ENCODE results near the gene TOR1AIP1. TPM values are rescaled to one million over a fixed set of nuclear protein-coding genes. Genes with fewer than 3 reads are reported as not detected.

The TOR1AIP1 gene
- total and polyA plus RNA-seq, 2 donors (not counting 1 experiment from before 2014, with no cell fraction given) = 51.1 to 62.3 TPM

DNA sequence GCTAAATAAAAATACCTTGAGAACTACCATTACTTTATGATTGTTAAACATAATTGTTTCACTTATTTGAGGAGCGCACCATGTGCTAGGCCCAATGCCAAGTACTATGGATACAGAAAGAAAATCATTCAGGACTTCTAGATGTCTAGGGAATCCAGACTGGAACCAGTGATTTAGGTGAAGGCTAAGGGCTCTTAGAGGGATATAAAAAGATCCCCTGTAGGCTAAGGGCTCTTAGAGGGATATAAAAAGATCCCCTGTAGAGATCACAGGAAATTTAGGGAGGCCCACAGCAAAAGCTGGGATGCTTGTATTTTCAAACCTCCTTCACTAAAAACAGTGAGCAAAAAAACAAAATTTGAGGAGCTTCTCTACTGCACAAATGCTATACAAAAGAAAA, 11.2 kb upstream of the TOR1AIP1 start:
- Histone ChIP-seq H3K36me3 (ENCODE audit: control insufficient read depth, insufficient read depth, low read length) (peaks cover 2% of the 10 kb centered on the region), H3K27ac (ENCODE audit: insufficient read depth, low read length) (no peak overlapping the region), H3K9ac (ENCODE audit: insufficient read depth, low read length) (no peak overlapping the region), H2AFZ (ENCODE audit: low read length) (no peak overlapping the region), H3K79me2 (ENCODE audit: control insufficient read depth, insufficient read depth, low read length) (peaks cover 68% of the 10 kb centered on the region), H3K4me1 (ENCODE audit: control insufficient read depth, extremely low read depth, insufficient read depth, low read length) (no peaks in the 10 kb centered on the region), H3K9me3 (ENCODE audit: control insufficient read depth, insufficient read depth, low read depth, low read length) (no peaks in the 10 kb centered on the region), H3K4me3 (replicated peaks in 1 of 4; ENCODE audit: control extremely low read depth in 1 of 4, insufficient read depth in 1 of 4, low read depth in 3 of 4, low read length in 4 of 4) (no peak overlapping the region), H3K27me3 (ENCODE audit: control insufficient read depth, insufficient read depth, low read length) (no peaks in the 10 kb centered on the region), H3K4me2 (ENCODE audit: extremely low read depth, insufficient read depth, low read length) (no peak overlapping the region), H4K20me1 (ENCODE audit: control insufficient read depth, extremely low read depth, insufficient read depth, low read length) (no peaks in the 10 kb centered on the region)
- DNase-seq (ENCODE audit: low read depth in 2 of 2) = no peak
- TF ChIP-seq, protein P1, sequence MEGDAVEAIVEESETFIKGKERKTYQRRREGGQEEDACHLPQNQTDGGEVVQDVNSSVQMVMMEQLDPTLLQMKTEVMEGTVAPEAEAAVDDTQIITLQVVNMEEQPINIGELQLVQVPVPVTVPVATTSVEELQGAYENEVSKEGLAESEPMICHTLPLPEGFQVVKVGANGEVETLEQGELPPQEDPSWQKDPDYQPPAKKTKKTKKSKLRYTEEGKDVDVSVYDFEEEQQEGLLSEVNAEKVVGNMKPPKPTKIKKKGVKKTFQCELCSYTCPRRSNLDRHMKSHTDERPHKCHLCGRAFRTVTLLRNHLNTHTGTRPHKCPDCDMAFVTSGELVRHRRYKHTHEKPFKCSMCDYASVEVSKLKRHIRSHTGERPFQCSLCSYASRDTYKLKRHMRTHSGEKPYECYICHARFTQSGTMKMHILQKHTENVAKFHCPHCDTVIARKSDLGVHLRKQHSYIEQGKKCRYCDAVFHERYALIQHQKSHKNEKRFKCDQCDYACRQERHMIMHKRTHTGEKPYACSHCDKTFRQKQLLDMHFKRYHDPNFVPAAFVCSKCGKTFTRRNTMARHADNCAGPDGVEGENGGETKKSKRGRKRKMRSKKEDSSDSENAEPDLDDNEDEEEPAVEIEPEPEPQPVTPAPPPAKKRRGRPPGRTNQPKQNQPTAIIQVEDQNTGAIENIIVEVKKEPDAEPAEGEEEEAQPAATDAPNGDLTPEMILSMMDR (conservative IDR thresholded peaks at IDR 0.05 in 1 of 2, IDR thresholded peaks at IDR 0.05 in 1 of 2; ENCODE audit: low read depth in 1 of 2, low read length in 2 of 2) = no peak
- TF ChIP-seq EZH2 (IDR thresholded peaks at IDR 0.05; ENCODE audit: low read length, missing control alignments) = no peak

DNA sequence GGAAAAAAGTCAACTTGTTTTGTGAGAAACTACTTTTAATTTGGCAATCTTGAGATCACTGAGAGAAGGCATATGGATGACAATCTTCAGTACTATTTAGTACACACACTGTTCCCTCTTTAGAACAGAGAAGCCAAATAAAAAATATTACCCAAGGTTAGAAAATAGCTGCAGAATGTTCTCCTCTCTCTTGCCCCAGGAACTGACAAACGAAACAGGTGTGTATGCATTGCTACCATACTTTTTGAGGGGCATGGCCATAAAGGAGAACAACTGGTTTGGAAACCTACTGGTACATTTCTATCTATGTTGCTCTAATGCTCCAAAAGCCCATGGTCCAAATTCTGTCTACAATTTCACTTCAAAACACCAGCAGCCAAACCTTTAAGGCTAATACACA, 10.1 kb upstream of the TOR1AIP1 start:
- TF ChIP-seq, protein P1 (conservative IDR thresholded peaks at IDR 0.05 in 1 of 2, IDR thresholded peaks at IDR 0.05 in 1 of 2; ENCODE audit: low read depth in 1 of 2, low read length in 2 of 2) = no peak
- TF ChIP-seq EZH2 (IDR thresholded peaks at IDR 0.05; ENCODE audit: low read length, missing control alignments) = no peak
- no peak overlapping the region for H3K4me3 ChIP-seq (replicated peaks in 1 of 4; ENCODE audit: control extremely low read depth in 1 of 4, insufficient read depth in 1 of 4, low read depth in 3 of 4, low read length in 4 of 4)
- DNase-seq (ENCODE audit: low read depth in 2 of 2) = no peak
- no peaks in the 10 kb centered on the region for H3K9me3 ChIP-seq (ENCODE audit: control insufficient read depth, insufficient read depth, low read depth, low read length)
- peaks cover 72% of the 10 kb centered on the region for H3K79me2 ChIP-seq (ENCODE audit: control insufficient read depth, insufficient read depth, low read length)
- no peak overlapping the region for H3K9ac ChIP-seq (ENCODE audit: insufficient read depth, low read length)
- H3K27ac ChIP-seq (ENCODE audit: insufficient read depth, low read length) = no peak overlapping the region
- H3K4me1 ChIP-seq (ENCODE audit: control insufficient read depth, extremely low read depth, insufficient read depth, low read length) = no peaks in the 10 kb centered on the region
- H3K4me2 ChIP-seq (ENCODE audit: extremely low read depth, insufficient read depth, low read length) = no peak overlapping the region
- peaks cover 2% of the 10 kb centered on the region for H3K36me3 ChIP-seq (ENCODE audit: control insufficient read depth, insufficient read depth, low read length)
- peaks cover 3% of the 10 kb centered on the region for H4K20me1 ChIP-seq (ENCODE audit: control insufficient read depth, extremely low read depth, insufficient read depth, low read length)
- H2AFZ ChIP-seq (ENCODE audit: low read length) = no peak overlapping the region
- H3K27me3 ChIP-seq (ENCODE audit: control insufficient read depth, insufficient read depth, low read length) = no peaks in the 10 kb centered on the region

DNA sequence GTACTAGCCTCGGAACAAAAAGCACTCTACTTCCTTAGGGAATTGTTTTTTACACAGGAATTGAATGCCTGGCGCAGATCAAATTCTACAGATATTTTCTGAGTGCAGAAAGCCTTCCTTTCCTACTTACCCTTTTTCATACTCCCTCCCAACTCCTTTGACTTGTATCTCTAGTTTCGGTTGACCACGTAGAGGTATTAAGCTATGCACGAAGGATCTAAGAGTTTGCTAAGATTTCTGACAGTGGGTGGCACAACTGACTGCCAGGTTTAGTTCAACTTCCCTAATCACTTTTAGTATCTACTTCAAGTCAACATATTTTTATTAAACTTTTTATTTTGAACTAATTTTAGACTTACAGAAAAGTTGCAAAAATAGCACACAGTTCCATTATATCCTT, 9.5 kb upstream of the TOR1AIP1 start:
- H3K4me3 ChIP-seq (replicated peaks in 1 of 4; ENCODE audit: control extremely low read depth in 1 of 4, insufficient read depth in 1 of 4, low read depth in 3 of 4, low read length in 4 of 4) = no peak overlapping the region
- H3K4me2 ChIP-seq (ENCODE audit: extremely low read depth, insufficient read depth, low read length) = no peak overlapping the region
- no peak overlapping the region for H2AFZ ChIP-seq (ENCODE audit: low read length)
- no peaks in the 10 kb centered on the region for H3K27me3 ChIP-seq (ENCODE audit: control insufficient read depth, insufficient read depth, low read length)
- no peaks in the 10 kb centered on the region for H3K4me1 ChIP-seq (ENCODE audit: control insufficient read depth, extremely low read depth, insufficient read depth, low read length)
- H4K20me1 ChIP-seq (ENCODE audit: control insufficient read depth, extremely low read depth, insufficient read depth, low read length) = peaks cover 3% of the 10 kb centered on the region
- H3K27ac ChIP-seq (ENCODE audit: insufficient read depth, low read length) = no peak overlapping the region
- H3K36me3 ChIP-seq (ENCODE audit: control insufficient read depth, insufficient read depth, low read length) = peaks cover 2% of the 10 kb centered on the region
- H3K9me3 ChIP-seq (ENCODE audit: control insufficient read depth, insufficient read depth, low read depth, low read length) = no peaks in the 10 kb centered on the region
- no peak for TF ChIP-seq EZH2 (IDR thresholded peaks at IDR 0.05; ENCODE audit: low read length, missing control alignments)
- TF ChIP-seq, protein P1 (conservative IDR thresholded peaks at IDR 0.05 in 1 of 2, IDR thresholded peaks at IDR 0.05 in 1 of 2; ENCODE audit: low read depth in 1 of 2, low read length in 2 of 2) = no peak
- H3K79me2 ChIP-seq (ENCODE audit: control insufficient read depth, insufficient read depth, low read length) = peaks cover 73% of the 10 kb centered on the region
- no peak overlapping the region for H3K9ac ChIP-seq (ENCODE audit: insufficient read depth, low read length)
- DNase-seq (ENCODE audit: low read depth in 2 of 2) = no peak

Measured in fibroblast of lung (primary cell).